Naive thymus-derived CD8-positive, alpha-beta T cell (primary cell): Measurements from ENCODE around the gene AFF3. TPM values are rescaled to one million over a fixed set of nuclear protein-coding genes. Genes with fewer than 3 reads are reported as not detected.
"Not testable (repeated sequence)": the region's sequence is repeated elsewhere in the genome, so short reads cannot be mapped to it uniquely, and the experiment has no call there.

ENCODE experiments used
- ATAC-seq, 2 donors: fragments of 150-1000 bp; cut with Tn5 transposase in 1 of 2; sonication (Bioruptor Pico), chemical (Tn5 transposase) in 1 of 2; 1 replicate in 1 of 2; 2 replicates in 1 of 2; pipeline ENCODE4 v1.10.0; 2021; ENCODE audit warnings: mild to moderate bottlenecking in 2 of 2, moderate library complexity in 2 of 2
- POLR2A ChIA-PET: fragments of 350-600 bp; sonication (Branson Sonifier 250); formaldehyde crosslinking; loops from one replicate; lab custom pipeline; 2021; ENCODE audit warnings: antibody characterized with exemption; lab: Charles Lee
- DNase-seq, 10 donors: peaks; one replicate each; pipeline versions ENCODE4 v3.0.0 to v3.0.0-alpha.2; 2020 to 2022
- H3K27ac Mint-ChIP-seq, 10 donors: one replicate each; pipeline ENCODE4 v1.8.0; 2020 to 2022; ENCODE audit warnings: mild to moderate bottlenecking in 10 of 10, mixed read lengths in 10 of 10, moderate library complexity in 4 of 10, inconsistent platforms in 1 of 10
- H3K27me3 Mint-ChIP-seq, 5 donors: one replicate each; pipeline ENCODE4 v1.8.0; 2021 to 2022; ENCODE audit warnings: mixed read lengths in 5 of 5
- H3K36me3 Mint-ChIP-seq, 3 donors: one replicate each; pipeline ENCODE4 v1.8.0; 2020 to 2022; ENCODE audit warnings: mixed read lengths in 3 of 3, mild to moderate bottlenecking in 2 of 3, inconsistent platforms in 1 of 3
- H3K4me1 Mint-ChIP-seq, 4 donors: one replicate each; pipeline ENCODE4 v1.8.0; 2021 to 2022; ENCODE audit warnings: mixed read lengths in 4 of 4
- H3K4me3 Mint-ChIP-seq, 10 donors: one replicate each; pipeline ENCODE4 v1.8.0; 2020 to 2022; ENCODE audit warnings: mild to moderate bottlenecking in 10 of 10, mixed read lengths in 10 of 10, moderate library complexity in 6 of 10, inconsistent platforms in 1 of 10
- H3K9me3 Mint-ChIP-seq, 9 donors: one replicate each; pipeline ENCODE4 v1.8.0; 2020 to 2022; ENCODE audit warnings: mixed read lengths in 9 of 9, mild to moderate bottlenecking in 3 of 9, inconsistent platforms in 1 of 9, moderate library complexity in 1 of 9
- polyA plus RNA-seq, 3 donors: library from polyadenylated mRNA; unstranded; fragments of 300-500 nt; fragmentation: Illumina TruSeq; gene quantifications; one replicate each; pipeline ENCODE4 v1.2.3, GENCODE V29; 2021
- total RNA-seq, 8 experiments: library from RNA in 2 of 8; stranded (reverse) in 2 of 8; gene quantifications; one replicate each; pipeline ENCODE4 v1.2.3 and lab custom pipeline; 2021 to 2026

Gene AFF3
- total and polyA plus RNA-seq, 5 experiments from 2014 or later, result 0.50 to 11.9 (median 2.8) TPM

DNA sequence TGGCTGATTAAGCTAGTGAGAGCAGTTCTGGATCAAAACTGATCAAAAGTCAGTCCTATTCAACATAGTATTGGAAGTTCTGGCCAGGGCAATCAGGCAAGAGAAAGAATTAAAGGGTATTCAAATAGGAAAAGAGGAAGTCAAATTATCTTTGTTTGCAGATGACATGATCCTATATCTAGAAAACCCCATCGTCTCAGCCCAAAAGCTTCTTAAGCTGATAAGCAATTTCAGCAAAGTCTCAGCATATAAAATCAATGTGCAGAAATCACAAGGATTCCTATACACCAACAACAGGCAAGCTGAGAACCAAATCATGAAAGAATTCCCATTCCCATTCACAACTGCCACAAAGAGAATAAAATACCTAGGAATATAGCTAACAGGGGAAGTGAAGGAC lies 368.7 kb downstream of the AFF3 start:
- peaks cover 0 to 17% (median 4%) of the 10 kb centered on the region in 5 donors for H3K27me3 Mint-ChIP-seq
- peaks cover 0 to 17% (median under 1%) of the 10 kb centered on the region in 3 donors for H3K36me3 Mint-ChIP-seq
- H3K27ac Mint-ChIP-seq, DNase-seq, ATAC-seq, H3K4me3 Mint-ChIP-seq, POLR2A ChIA-PET: not testable (repeated sequence)
- H3K9me3 Mint-ChIP-seq, result peaks cover 4 to 23% (median 17%) of the 10 kb centered on the region in 9 donors
- H3K4me1 Mint-ChIP-seq, result peaks cover 0 to 39% (median 0%) of the 10 kb centered on the region in 4 donors

DNA sequence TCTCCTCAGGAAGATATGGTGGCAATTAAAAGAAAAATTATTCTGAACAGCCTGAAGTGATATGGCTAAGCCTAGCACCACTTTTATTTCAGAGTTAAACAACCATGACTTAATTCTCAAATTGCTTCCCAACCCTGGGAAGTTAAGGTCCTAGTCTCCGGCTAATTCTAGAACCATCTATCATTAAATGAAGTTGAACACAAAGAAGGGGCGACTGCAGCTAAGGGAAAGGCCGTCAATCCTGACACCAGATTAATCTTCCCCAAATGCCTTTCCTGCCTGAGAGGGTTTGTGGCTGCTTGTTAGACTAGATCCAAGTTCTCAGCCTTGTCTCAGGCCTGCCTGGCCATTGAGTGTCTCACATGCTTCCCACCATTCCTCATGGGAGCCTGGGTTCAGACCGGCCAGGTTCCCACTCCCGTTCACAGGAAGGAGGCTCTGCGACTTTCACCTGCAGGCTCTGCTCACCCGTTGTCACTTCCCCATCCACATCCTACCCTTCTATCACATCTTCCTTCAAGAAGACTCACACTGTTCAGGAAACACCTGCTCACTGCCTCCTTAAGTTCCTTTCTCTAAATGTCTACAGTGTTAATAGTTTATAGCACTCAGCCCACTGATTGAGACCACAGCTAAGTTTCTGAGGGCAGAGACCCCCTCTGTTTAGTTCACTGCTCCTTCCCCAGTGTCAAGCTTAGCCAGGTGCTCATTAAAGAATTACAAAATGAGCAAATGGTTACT lies 369.6 kb downstream of the AFF3 start:
- H3K4me1 Mint-ChIP-seq, result peaks cover 0 to 39% (median 0%) of the 10 kb centered on the region in 4 donors
- no peak for ATAC-seq
- peak overlapping the region in 2 of 10 donors; percentile 55 to 70 for H3K27ac Mint-ChIP-seq
- no peak overlapping the region for H3K4me3 Mint-ChIP-seq
- peaks cover 0 to 17% (median 4%) of the 10 kb centered on the region in 5 donors for H3K27me3 Mint-ChIP-seq
- DNase-seq, result no peak
- H3K9me3 Mint-ChIP-seq, result peaks cover 0 to 19% (median 15%) of the 10 kb centered on the region in 9 donors
- POLR2A ChIA-PET, result no interaction called here
- H3K36me3 Mint-ChIP-seq, result peaks cover 0 to 10% (median 2%) of the 10 kb centered on the region in 3 donors

DNA sequence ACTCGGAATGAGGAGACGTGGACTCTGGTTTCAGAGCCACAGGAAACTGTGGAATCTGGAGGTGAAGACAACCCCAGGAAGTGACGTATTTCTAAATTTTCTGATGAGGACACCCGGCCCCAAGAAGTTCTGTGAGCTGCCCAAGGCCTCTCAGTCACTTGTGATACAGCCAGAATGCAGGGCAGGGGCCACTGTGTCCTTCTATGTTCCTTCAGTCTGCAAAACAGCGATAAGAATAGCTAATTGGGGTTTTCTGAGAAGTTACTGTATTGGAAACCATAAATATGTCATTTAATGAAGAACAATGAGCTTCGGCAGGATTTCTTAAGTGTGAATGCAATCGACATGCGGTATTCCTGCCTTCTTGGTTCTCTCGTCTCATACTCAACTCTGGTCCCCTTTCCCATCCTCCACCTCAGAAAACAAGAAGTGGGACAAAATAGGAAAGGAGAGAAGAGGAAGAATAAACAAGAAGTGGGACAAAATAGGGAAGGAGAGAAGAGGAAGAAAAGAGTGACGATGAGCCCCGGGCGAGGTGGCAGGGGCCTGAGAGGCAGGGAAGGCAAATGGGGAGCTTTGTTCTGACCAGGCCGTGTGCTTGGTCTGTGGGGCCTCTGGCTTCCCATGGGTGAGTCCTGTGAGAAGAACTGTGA lies 370.6 kb downstream of the AFF3 start:
- H3K9me3 Mint-ChIP-seq, result peaks cover 0 to 19% (median 15%) of the 10 kb centered on the region in 9 donors
- POLR2A ChIA-PET, result no interaction called here

DNA sequence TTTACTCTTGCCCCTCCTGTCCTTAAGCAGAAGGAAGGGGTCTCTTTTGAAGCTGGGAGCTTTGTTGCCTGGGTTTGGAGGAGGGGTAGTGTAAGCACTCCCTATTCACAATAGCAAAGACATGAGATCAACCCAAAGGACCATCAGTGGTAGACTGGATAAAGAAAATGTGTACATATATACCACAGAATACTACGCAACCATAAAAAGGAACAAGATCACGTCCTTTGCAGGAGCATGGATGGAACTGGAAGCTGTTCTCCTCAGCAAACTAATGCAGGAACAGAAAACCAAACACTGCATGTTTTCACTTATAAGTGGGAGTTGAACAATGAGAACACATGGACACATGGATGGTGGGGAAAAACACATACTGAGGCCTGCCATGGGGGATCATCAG lies 371.5 kb downstream of the AFF3 start:
- DNase-seq (no peak), ATAC-seq (no peak)
- no peak overlapping the region for H3K4me3 Mint-ChIP-seq
- peaks cover 0 to 17% (median 4%) of the 10 kb centered on the region in 5 donors for H3K27me3 Mint-ChIP-seq
- peaks cover 0 to 10% (median 2%) of the 10 kb centered on the region in 3 donors for H3K36me3 Mint-ChIP-seq
- H3K27ac Mint-ChIP-seq, result no peak overlapping the region
- peaks cover 0 to 36% (median 0%) of the 10 kb centered on the region in 4 donors for H3K4me1 Mint-ChIP-seq
- POLR2A ChIA-PET, result no interaction called here
- H3K9me3 Mint-ChIP-seq, result peaks cover 0 to 19% (median 15%) of the 10 kb centered on the region in 9 donors

More for the DNA sequence above, 370.6 kb downstream of the AFF3 start:
- Mint-ChIP-seq H3K36me3 (peaks cover 0 to 10% (median 2%) of the 10 kb centered on the region in 3 donors), H3K27ac (peak overlapping the region in 1 of 10 donors; percentile 70), H3K4me1 (peaks cover 0 to 38% (median 0%) of the 10 kb centered on the region in 4 donors), H3K27me3 (peaks cover 0 to 17% (median 4%) of the 10 kb centered on the region in 5 donors), H3K4me3 (no peak overlapping the region)
- no peak for ATAC-seq
- no peak for DNase-seq

DNA sequence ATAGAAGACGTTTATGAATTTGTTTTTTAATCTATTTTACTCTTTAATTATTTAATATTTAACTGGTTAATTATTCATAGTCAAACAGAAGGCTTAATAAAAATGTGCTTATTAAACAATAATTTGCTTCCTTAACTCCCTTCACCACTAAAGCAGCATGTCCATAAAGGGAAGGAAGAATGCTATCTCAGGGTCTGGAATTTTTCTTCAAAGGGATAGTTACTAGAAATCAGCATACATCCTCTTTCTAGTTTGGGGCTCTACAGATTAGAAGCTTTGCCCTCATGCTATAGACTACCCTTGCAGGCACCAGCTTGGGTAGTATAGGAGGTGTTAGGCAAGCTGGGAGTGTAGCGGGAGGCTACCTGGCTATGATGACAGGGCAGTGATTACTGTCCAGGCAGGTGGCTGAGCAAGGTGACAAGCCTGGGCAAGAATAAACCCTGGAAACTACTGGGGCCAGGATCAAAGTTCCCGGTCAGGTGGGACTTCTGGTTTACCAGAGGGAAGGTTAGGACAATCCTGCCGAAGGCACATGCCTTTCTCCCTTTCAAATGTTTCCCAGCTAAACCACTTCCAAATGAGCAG lies 376.6 kb downstream of the AFF3 start:
- Mint-ChIP-seq H3K4me1 (peaks cover 0 to 3% (median 0%) of the 10 kb centered on the region in 4 donors), H3K27ac (no peak overlapping the region), H3K36me3 (peaks cover 2 to 10% (median 2%) of the 10 kb centered on the region in 3 donors), H3K27me3 (peaks cover 0 to 15% (median 3%) of the 10 kb centered on the region in 5 donors), H3K4me3 (no peak overlapping the region), H3K9me3 (peaks cover 0 to 18% (median 10%) of the 10 kb centered on the region in 9 donors)
- POLR2A ChIA-PET, result no interaction called here
- ATAC-seq (no peak), DNase-seq (no peak)

DNA sequence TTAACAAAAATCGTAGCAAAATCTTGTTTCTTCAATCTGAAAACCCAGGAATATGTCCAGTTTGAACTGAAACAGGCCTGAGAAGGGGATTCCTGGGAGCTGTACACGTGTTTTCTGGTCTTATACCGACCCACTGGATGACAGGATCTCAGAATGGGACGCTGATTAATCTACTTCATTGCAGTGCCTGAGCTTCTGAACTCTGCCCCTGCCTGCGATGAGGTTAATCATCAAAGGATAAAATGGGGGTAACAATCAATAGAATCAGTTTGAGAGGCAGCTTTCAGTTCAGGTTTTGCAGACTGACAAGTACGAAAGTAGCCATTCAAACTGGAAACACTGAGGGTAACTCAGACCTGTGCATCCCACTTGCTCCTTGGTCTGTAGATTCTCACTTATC lies 378.6 kb downstream of the AFF3 start:
- Mint-ChIP-seq H3K36me3 (peaks cover 0 to 2% (median 2%) of the 10 kb centered on the region in 3 donors), H3K4me3 (no peak overlapping the region), H3K27ac (no peak overlapping the region), H3K9me3 (peaks cover 0 to 7% (median 4%) of the 10 kb centered on the region in 9 donors), H3K27me3 (peaks cover 0 to 17% (median 3%) of the 10 kb centered on the region in 5 donors), H3K4me1 (peaks cover 0 to 3% (median 0%) of the 10 kb centered on the region in 4 donors)
- no peak for ATAC-seq
- DNase-seq, result no peak
- POLR2A ChIA-PET, result no interaction called here

DNA sequence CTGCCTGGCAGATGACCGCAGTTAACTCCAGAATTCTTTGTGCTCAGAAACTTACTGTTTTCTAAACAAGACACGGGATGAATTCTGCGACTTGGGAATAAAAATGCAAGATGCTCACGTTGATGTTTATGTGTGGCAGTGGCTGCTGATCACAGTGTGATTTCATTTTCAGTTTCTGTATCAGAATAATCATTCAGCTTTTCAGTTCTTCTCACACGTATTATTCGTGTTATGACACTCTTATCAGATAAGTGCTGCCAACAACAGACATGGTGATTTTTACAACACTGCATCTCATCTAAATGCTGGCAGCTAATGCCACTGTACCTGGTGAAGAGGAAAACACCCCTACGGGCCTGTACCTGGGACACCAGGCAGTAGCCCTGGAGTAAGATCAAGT lies 379.7 kb downstream of the AFF3 start:
- Mint-ChIP-seq H3K27me3 (peaks cover 0 to 17% (median 3%) of the 10 kb centered on the region in 5 donors), H3K36me3 (peaks cover 0 to 2% (median 0%) of the 10 kb centered on the region in 3 donors), H3K4me1 (peaks cover 0 to 3% (median 0%) of the 10 kb centered on the region in 4 donors), H3K4me3 (no peak overlapping the region), H3K9me3 (no peaks in the 10 kb centered on the region), H3K27ac (no peak overlapping the region)
- POLR2A ChIA-PET, result no interaction called here
- DNase-seq (no peak), ATAC-seq (no peak)

DNA sequence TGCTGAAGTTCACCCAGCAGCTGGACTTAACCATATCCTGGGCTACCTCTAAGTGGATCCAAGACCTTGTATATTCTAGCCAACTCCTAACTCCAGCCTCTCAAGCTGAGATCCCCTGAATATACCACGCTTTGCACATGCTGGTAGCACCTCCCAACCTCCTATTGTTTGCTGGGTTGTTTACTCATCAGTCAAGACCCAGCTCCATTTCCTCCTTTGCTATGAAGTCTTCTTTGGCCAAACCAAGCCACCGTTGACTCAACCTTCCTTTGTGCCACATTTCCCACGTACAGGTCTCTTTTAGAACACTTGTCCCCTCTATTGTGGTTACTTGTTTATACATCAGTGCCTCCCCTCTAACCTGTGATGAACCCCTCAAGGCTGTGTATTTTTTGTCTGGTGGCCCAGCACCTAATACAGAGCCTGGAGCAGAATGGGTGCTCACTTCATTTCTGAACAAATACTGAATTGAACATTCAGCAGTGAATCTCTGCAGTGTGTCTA lies 384.7 kb downstream of the AFF3 start:
- DNase-seq, result no peak
- H3K4me1 Mint-ChIP-seq, result peaks cover 0 to 4% (median 0%) of the 10 kb centered on the region in 4 donors
- peaks cover 0 to 2% (median 0%) of the 10 kb centered on the region in 3 donors for H3K36me3 Mint-ChIP-seq
- peaks cover 0 to 17% (median 4%) of the 10 kb centered on the region in 5 donors for H3K27me3 Mint-ChIP-seq
- POLR2A ChIA-PET, result no interaction called here
- no peak overlapping the region for H3K27ac Mint-ChIP-seq
- no peak overlapping the region for H3K4me3 Mint-ChIP-seq
- H3K9me3 Mint-ChIP-seq, result no peaks in the 10 kb centered on the region
- ATAC-seq, result no peak

DNA sequence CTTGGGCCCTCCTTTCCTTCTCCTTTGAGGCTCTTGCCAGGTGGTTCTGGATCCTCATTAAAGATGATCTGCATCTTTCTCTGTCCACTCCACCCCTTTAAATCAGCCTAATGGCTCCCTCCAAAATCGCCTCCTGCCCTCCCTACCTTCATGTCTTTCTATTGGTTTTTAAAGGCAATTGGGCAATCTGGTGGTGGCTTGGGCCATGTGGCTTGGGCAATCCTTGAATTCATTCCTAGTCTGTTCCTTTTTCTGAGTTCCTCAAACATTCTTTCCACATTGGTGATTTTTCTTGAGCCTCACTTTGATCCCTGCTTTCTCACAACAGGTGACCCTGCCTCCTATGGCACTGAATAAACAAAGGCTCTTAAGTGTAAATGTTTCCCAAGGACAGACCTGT lies 386.3 kb downstream of the AFF3 start:
- DNase-seq, result no peak
- Mint-ChIP-seq H3K4me3 (no peak overlapping the region), H3K9me3 (no peaks in the 10 kb centered on the region), H3K36me3 (no peaks in the 10 kb centered on the region), H3K27ac (no peak overlapping the region), H3K4me1 (peaks cover 0 to 1% (median 0%) of the 10 kb centered on the region in 4 donors), H3K27me3 (peaks cover 0 to 4% (median 0%) of the 10 kb centered on the region in 5 donors)
- POLR2A ChIA-PET, result no interaction called here
- no peak for ATAC-seq

DNA sequence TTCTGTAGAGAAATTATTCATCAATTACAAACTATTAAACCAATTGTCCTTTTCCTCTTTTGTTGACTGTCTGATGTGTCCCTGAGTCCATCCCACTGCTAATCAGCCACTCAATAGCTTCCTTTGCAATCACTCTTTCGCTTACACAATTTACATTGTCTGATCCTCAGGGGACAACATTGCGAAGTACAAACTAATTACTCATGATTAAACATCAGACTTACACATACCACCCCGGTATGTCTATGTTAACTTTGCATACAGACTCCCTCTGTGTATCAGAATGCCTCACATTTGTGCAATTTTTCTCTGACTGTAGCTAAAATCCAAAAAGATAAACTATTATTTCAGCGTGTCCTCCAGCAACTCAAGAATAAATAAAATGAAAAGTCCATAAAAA lies 388.2 kb downstream of the AFF3 start:
- ATAC-seq (no peak), DNase-seq (no peak)
- peaks cover 0 to 1% (median 0%) of the 10 kb centered on the region in 5 donors for H3K27me3 Mint-ChIP-seq
- no peak overlapping the region for H3K4me3 Mint-ChIP-seq
- POLR2A ChIA-PET, result no interaction called here
- no peak overlapping the region for H3K27ac Mint-ChIP-seq
- H3K36me3 Mint-ChIP-seq, result no peaks in the 10 kb centered on the region
- H3K9me3 Mint-ChIP-seq, result no peaks in the 10 kb centered on the region
- H3K4me1 Mint-ChIP-seq, result peaks cover 0 to 1% (median 0%) of the 10 kb centered on the region in 4 donors

DNA sequence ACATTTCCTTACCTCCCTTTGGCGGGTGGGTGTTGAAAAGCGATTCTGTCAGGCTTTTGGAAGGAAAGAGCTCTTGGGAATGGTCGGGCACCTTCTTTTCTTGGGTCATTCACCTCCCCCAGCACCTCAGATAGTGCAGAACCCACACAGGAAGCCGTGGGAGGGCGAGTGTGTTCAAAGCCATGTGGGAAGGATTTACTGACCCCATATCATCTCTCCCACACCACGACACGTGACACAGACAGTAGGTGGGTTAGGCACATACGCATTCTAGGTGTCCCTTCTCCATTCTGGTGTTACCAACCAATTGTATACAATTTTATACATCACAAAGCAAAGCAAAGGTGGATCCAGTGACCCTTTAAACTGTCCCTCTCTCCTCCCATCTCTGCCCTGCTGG lies 388.9 kb downstream of the AFF3 start:
- no peak overlapping the region for H3K27ac Mint-ChIP-seq
- no peak for DNase-seq
- ATAC-seq, result no peak
- no peaks in the 10 kb centered on the region for H3K36me3 Mint-ChIP-seq
- no peaks in the 10 kb centered on the region for H3K9me3 Mint-ChIP-seq
- POLR2A ChIA-PET, result no interaction called here
- no peak overlapping the region for H3K4me3 Mint-ChIP-seq
- peaks cover 0 to 1% (median 0%) of the 10 kb centered on the region in 4 donors for H3K4me1 Mint-ChIP-seq
- H3K27me3 Mint-ChIP-seq, result peaks cover 0 to 1% (median 0%) of the 10 kb centered on the region in 5 donors

DNA sequence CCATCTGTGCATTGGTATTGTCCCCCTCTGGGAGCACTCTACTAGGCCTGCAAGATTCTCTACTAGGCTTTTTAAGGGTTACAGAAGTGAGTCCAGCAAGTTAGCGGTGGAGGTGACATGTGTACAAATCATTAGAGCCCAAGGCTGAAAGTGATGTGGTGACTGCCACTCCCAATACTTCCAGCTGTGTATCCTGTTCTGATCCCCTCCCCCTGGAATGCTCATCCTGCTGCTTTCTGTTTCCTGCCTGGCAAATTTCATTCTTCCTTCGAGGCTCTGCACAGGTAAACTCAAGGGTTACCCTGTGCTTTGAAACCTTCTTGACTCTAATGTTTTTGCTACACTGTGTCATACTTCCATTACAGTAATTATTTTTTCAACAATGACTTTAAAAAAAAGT lies 394.0 kb downstream of the AFF3 start:
- DNase-seq (no peak), ATAC-seq (no peak)
- Mint-ChIP-seq H3K36me3 (no peaks in the 10 kb centered on the region), H3K9me3 (no peaks in the 10 kb centered on the region), H3K27ac (no peak overlapping the region), H3K4me3 (no peak overlapping the region), H3K4me1 (peaks cover 0 to 2% (median 0%) of the 10 kb centered on the region in 4 donors), H3K27me3 (peaks cover 0 to 3% (median 0%) of the 10 kb centered on the region in 5 donors)
- POLR2A ChIA-PET, result no interaction called here
